Lung microvascular endothelial cell (primary cell): ENCODE measurements around the gene CAPN9. TPM values are rescaled to one million over a fixed set of nuclear protein-coding genes. Genes with fewer than 3 reads are reported as not detected.
"Not testable (repeated sequence)": the region's sequence is repeated elsewhere in the genome, so short reads cannot be mapped to it uniquely, and the experiment has no call there.

Experiments
- DNase-seq, 2 donors: peaks; one replicate each; pipeline versions ENCODE4 v3.0.0 to v3.0.0-alpha.2; 2010; ENCODE audit warnings: low read depth in 2 of 2
- total RNA-seq: library from RNA; depleted of rRNA; stranded (reverse); fragments of >200 nt; gene quantifications from 2 replicates; pipeline ENCODE4 v1.2.1, GENCODE V29; 2014

CAPN9 gene, protein sequence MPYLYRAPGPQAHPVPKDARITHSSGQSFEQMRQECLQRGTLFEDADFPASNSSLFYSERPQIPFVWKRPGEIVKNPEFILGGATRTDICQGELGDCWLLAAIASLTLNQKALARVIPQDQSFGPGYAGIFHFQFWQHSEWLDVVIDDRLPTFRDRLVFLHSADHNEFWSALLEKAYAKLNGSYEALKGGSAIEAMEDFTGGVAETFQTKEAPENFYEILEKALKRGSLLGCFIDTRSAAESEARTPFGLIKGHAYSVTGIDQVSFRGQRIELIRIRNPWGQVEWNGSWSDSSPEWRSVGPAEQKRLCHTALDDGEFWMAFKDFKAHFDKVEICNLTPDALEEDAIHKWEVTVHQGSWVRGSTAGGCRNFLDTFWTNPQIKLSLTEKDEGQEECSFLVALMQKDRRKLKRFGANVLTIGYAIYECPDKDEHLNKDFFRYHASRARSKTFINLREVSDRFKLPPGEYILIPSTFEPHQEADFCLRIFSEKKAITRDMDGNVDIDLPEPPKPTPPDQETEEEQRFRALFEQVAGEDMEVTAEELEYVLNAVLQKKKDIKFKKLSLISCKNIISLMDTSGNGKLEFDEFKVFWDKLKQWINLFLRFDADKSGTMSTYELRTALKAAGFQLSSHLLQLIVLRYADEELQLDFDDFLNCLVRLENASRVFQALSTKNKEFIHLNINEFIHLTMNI
- not detected in 2 replicates for total RNA-seq

DNA sequence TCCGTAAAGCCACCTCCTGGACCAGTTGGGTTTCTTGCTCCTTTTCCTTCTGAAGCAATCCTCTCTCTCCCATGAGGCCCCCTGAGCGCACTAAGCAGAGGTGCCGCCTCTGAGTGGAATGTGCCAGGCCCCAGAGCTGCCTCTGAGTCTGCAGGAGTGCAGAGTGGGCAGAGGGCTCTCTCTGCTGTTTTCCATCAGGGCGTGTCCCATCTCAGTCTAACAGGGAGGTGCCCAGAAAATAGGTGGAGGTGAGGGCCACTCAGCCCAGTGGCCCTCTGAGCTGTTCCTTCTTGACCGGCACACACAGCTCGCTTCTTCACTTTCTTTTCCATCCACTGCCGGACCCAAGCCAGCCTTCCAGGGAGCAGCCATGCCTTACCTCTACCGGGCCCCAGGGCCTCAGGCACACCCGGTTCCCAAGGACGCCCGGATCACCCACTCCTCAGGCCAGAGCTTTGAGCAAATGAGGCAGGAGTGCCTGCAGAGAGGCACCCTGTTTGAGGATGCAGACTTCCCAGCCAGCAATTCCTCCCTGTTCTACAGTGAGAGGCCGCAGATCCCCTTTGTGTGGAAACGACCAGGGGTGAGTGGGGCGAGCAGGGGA is at the start of gene CAPN9:
CAPN9 (plus strand) TSS at position 262 of the 604 bp plus-strand sequence; CDS start at position 371, 109 bp downstream.
- DNase-seq, result no peak

DNA sequence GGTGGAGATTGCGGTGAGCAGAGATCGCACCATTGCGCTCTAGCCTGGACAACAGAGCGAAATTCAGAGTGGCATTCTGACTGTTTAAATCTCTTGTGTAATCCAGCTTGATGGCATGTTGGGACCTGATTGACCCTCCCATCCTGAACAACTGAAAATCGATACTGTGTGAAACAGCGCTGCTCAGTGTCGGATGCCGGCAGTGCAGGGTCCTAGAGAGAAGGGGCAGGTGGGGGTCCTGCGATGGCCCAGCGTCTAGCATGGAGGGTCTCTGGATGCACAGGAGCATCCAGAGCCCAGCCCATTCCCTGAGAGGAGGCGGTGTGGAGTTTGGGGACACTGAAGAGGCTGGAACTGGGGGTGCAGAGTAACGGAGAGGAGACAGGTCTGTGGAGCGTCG is 49.1 kb upstream of the CAPN9 start:
- no peak for DNase-seq

DNA sequence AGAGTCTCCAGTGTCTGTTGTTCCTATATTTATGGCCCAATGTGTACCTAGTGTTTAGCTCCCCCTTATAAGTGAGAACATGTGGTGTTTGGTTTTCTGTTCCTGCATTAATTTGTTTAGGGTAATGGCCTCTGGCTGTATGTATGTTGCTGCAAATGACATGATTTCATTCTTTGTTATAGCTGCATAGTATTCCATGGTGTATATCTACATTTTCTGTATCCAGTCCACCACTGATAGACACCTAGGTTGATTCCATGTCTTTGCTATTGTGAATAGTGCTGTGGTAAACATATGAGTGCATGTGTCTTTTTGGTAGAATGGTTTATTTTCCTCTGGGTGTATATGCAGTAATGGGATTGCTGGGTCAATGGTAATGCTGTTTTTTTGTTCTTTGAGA is 48.2 kb upstream of the CAPN9 start:
- DNase-seq, result not testable (repeated sequence)

DNA sequence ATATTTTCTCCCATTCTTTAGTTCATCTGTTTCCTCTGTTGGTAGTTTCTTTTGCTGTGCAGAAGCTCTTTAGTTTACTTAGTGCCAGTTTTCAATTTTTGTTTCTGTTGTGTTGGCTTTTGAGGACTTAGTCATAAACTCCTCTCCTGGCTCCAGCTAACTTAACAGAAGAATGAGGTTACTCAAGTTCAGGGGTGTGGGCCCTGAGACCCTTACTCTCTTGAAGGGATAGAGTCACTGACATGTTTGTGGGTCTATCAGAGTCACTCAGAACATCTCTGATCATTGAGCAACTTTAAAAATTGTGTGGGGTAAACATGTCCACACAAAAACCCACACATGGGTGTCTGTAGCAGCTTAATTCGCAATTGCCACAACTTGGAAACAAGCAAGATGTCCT is 47.5 kb upstream of the CAPN9 start:
- no peak for DNase-seq

DNA sequence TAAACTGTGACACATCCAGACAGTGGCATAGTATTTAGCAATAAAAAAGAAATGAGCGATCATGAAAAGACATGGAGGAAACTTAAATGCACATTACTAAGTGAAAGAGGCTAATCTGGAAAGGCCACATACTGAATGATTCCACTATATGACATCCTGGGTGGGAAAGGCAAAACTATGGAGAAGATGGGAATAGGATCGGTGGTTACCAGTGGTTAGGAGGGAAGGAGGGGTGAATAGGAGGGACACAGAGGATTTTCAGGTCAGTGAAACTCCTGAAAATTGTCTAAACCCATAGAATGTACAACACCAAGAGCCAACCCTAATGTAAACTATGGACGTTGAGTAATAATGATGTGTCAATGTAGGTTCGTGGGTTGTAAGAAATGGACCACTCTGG is 47.1 kb upstream of the CAPN9 start:
- no peak for DNase-seq

DNA sequence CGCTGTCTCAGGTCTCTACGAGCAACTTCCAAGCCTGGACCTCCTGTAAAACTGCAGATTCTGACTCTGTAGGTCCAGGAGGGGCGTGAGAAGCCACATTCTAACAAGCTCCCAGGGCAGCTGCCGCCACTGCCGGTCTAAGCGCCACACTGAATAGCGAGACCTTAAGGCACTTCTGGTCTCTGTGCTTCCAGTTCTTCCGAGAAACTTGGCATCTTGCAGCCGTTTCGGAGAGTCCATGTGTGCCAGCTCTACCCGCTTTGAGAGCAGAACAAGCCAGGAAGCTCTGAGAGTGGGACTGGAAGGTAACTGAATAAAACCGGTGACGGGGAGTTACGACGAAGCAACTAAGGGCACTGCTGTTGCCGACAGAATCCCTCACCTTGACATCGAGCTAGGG is 45.8 kb upstream of the CAPN9 start:
- DNase-seq, result no peak

DNA sequence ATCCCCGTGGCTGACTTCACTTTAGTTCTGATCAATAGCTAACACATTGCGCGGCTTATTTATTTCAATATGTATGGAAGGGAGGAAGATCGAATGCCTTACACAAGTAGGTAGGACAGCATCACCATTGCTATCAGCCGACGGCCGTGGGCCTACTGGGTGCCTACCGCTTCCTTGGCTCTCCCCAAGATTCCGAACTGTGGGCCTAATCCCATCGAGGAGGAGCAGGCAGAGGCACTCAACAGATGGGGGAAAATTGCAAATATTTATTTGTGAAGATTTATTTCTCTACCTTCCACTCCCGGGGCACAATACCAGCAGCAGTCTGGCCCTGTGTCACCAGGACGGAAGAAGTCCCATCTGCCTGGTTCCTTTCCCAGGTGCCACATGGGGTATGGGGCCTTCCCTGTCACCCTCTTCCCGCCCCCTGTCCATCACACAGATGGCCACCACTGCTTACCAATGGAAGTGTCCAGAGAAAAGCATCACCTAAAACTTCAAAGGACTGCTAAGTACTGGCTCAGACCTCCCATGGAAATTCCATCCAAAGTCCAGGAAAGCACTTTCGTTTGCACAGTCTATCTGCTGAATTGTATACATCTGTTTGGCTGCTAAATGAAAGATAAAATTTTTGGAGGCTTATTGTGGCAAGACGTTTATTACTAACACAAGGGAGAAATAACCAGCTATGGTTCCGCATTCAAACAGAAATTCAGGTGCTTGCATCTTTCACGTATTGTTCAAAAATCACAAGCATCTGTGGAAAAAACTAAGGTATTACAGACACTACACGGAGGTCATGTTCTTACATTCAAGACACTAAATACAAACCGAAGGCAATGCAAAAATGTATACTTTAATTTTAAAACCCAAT is 45.1 kb upstream of the CAPN9 start:
- no peak for DNase-seq

DNA sequence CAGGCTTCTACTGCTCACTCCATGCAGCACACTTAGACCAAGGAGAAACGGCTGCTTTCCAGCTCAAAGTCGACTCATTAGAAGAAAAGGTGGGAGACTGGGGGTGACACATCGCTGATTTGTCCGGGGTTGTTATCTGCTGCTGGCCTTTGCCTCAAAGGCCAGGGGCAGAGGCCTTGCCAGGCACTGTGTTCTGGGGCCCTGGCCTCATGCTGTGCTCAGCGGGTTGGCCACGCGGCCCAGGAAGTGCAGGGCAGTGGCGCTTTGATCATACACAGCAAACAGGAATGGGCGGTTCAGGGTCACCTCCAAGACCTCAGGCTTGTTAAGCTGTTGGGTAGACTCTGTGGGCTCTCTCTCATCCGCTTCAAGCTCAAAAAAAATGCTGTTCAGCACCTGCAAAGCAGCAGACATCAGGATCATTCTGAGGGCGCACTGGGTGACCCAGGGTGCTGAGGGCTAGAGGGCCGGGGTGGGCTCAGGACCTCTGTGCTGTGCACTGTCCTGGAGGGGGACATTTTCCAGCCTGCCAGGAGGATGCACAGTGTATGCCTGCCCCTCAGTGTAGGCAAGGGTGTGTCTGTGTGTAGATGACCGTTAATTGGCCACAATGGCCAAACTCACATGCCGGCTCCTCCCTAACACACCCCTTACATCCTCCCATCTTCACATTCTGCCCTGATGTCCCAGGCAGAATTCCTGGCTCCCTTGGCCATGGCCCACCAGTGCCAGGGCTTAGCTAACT is 44.1 kb upstream of the CAPN9 start:
- no peak for DNase-seq

DNA sequence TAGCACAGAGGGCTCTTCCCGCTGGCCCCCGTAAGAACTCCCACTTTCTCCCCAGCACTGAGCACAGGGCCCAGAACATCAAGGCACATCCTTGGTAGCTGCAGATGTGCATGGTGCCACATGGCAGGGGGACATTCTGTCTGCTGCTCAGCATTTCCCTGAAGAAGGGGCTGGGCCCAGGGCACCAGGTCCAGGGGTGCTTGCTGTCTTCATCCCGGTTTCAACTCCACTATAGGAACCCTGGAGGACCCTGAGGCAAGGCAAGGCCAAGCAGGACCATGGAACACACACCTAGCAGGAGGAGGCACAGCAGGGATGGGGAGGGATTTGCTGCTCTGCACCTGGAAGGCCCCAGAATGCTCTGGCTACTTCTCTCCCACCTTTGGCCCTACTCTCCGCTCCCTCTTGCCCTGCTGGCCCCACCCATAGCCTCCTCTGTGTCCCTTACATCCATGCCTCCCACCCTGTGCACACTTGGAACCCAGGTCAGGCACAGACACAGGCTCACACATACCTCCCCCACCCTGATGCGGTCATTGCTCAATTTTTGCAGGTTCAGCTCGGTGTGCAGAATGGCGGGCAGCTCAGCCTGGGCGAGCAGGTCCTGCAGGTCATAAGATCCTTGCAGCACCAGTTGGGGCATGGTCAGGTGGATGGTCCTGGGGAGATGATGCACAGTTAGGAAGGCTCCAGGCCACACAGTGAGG is 43.4 kb upstream of the CAPN9 start:
- DNase-seq, result no peak

DNA sequence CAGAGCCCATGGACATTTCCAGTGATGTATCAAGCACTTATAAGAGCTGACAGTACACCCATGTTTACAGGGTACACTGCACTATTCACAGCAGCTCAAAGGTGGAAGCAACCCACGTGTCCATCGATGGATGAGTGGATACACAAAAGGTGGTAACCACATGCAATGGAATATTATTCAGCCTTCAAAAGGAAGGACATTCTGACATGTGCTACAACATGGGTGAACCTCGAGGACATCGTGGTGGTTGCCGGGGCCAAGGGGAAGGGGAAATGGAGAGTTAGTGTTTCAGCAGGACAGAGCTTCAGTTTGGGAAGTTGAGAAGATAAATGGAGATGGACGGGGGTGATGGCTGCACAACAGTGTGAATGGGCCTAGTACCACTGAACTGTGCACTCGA is 42.4 kb upstream of the CAPN9 start:
- DNase-seq, result no peak

DNA sequence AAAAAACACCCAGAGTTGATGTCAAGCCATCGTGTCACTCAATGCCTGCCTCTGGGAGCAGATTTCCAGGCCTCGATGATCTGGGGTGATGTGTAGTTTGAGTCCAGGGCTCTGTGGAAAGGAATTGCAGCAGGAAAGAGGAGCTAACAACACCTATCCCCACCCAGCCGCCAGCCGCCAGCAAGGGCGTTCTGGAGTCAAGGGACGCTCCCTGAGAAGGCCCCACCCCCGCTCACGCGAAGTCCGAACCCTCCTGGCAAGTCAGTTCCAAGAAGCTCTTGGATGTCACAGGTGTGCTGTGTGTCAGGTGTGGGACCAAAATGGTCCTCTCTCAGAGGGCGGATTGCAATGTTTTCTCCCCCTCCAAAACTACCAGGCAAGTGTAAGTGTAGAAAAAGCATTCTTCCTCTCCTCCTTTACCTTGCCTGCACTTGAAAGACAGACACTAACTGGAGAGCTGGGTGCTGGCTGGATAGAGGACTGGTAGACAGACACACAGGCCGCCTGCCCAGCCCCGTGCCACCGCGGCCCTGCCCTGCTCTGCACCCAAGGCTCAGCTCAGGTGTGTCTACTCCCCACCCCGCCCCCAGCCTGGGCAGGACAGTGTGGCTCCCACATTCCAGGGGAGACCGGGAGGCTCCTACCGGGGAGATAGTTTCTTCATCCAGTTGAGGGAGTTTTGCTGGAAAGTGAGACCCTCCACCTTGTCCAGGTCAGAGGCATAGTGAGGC is 41.7 kb upstream of the CAPN9 start:
- no peak for DNase-seq

DNA sequence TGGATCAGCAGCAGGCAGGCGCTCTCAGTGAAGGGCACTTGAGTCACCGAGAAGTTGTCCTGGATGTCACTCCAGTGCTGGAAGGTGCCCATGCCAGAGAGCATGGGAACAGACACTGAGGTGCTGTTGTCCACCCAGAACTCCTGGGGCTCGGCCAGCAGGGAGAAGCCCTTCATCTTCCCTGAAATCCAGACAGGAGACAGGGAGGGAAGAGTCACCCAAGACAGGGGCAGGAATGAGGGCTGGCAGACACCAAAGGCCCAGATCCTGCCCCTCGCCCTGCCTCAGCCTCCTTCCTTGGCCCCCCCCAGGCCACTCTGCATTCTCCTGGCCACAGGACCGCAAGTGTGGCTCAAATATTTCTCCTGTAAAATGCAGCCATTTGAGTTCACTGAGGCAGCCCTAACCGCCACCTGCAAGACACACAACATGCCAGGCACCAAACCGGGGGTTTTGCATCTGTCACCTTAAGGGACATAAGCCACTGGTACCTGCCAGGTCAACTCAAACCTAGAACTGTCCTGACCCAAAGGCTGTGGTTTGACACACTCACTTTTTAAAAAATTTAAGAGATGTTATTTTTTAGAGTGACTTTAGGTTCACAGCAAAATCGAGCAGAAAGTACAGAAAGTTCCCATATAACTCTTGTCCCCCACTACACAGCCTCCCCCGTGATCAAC is 41.0 kb upstream of the CAPN9 start:
- DNase-seq, result no peak

DNA sequence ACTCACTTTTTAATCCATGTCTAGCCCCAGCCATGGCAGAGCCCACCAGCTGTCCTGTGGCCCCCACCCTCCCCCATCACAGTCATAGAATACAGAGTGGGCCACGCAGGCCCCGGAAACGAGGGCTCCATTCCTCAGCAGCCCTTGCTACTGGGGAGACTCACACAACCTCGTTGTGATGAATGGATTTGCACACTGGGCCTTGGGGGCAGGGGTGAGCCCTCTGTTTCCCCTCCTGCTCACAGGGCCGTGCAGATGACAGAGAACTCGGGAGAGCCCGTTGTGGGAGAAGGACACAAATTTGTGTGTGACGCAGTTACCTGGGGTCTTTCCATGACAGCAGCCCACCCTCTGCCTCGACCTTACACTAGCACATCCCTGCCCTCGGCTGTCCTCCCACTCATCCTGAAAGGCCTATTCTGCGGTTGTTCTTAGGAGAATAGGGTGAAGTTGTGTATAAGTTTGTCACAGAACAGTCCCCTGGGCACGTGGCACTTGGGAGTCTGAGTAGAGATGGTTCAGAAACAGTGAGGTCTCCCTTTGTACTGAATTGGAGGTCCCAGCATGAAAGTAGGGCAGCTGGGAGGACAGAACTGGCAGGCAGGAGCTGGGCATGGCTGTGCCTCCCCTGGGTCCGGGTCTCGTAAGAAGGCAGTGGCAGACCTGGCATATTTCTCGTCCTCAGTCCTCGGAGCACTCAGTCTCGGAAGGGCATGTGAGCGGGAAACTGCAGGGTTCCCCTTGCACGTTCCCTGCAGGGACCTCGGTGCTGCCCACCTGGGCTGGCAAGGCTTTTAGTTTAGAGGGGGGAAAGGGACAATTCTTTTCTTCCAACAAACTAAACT is 40.1 kb upstream of the CAPN9 start:
- DNase-seq, result no peak

DNA sequence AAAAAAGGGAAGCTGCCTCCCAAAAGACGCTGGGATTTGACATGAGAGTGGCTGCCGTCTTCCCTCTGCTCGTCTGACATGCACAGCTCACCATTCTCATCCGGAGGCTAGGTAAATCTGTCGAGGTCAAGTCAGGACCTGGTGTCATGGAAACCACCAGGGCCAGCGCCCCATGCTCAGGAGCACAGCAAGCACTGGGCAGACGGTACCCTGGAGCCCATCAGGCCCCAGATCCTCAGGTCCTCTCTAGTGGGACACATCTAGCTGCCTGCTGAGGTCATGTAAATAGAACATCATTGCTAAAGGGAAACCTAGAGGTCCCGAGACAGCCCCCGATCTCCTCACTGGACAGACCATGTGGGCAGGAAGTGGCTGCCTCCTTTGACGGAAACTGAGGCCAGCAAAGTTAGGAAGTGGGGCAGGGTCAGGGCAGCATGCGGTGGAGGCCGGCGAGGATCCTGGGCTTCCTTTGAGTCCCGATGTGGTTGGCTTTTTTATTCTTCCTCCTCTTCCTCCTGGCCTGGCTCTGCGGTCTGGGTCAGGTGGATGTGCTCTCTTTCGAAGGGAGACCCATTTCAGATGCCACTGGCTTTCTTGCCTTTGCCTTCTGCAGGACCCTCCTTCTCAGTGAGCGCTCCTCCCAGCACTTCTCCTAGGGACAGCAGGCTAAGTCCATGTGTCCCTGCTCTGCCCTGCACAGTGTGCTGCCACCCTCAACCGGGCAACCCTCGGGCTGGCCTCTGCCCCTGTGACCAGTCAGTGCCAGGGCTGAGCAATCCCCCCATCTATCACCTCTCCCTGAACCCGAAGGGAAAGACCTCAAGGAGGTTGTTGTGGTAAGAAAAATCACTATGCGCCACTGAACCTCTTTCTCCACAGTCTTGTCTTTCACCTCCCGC is 39.2 kb upstream of the CAPN9 start:
- no peak for DNase-seq

DNA sequence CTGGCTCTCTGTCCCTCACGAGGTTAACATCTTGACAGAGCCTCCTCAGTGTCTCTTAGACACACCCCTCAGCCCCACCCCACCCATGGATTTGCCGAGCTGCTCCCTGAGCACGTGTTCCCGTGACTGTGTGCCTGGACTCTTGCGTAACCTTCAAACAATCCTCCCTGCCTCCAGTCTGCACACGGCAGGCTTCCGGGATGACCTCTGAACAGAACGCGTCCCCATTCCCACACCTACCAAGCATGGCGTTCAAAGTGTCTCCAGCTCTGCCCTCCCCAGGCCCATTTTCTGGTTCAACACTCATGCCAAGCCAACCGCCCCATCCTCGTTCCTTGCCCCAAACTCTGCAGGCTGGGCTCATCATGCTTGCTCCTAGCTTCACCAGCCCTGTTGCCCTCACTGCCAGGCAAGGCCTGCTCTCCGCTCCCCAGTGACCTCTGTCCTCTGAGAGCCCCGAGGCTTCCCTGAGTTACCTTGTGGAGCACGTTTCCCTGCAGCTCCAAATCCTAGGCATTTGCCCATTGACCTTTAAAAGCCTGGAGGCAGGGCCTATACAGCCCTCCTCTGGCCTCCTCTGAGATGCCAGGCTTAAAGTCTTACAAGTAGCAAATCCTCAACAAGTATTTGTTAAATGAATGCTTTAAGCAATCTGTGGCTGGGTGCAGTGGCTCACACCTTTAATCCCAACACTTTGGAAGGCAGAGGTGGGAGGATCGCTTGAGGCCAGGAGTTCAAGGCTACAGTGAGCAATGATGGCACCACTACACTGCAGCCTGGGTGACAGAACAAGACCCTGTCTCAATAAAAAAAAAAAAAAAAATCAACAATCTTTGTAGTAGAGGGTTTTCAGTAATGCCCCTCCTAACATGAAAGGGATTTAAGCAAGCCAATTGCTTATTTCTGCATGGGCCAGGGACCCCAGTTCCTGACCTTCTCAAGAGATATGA is 38.3 kb upstream of the CAPN9 start:
- no peak for DNase-seq
